HG03095 (cell line): Measurements from ENCODE around the gene PPFIA1.

ENCODE experiments used
- ATAC-seq: cut with Tn5 transposase; IDR thresholded peaks from one replicate; pipeline ENCODE4 v1.9.1; 2021; ENCODE audit warnings: moderate library complexity; ENCODE audit not compliant: unreplicated experiment

Gene PPFIA1

DNA sequence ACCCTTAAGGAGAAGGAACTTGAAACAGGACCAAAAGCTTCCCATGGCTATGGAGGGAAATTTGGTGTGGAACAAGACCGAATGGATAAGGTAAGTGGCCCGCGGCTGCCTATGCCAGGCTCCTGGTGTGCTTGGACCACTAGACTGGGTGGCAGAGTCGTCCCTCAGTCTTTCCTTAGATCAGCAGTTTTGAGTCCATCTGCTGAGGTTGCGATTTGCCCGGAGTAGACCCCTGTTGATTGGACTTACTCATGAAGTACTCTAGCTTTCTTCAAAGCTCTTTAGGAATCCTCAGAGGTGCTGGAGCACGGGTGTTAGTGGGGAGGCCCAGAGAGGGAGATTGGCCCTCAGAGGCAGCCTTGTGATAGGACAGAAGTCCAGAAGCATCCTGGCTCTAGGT lies 139.4 kb downstream of the PPFIA1 start:
- no peak for ATAC-seq

DNA sequence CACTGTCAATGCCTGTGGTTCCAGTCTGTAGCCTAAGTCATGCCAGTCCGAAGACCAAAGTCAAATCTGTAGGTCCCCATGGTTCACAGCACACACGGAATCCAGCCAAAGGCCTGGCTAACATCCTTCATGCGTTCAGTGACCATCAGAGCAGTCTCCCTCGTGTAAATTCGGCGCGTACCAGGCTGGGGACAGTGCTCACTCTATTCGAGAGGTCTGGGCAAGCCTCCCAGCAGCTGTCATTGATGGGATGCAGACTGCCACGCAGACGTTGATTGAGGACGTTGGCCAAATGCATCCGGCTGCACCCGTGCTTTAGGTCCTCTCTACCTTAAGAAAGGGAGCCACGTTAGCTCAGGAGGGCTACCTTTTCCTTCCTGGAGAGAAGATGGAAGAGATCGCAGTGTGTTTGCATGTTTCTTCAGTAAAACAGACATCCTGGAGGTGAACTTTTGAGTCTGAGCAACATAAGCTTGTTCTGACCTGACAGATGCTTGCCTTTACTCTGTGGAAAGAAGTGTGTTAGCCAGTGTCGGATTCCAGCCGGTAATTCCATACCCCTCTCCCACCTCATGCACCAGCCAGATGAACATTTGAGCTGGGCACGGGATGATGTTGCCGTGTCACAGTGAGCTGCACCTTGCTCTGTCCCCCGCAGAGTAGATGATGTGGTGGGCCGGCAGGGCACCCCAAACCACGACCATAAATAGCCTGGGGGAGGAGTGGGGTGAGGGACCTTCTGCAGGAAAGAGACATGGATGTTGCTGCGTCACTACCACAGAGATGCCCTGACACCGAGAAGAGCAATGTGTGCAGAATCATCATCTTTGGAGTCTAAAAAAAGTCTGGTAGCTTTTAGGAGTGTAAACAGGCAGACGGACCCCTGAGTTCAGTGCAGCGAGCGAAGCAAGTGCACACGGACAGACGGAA lies 140.1 kb downstream of the PPFIA1 start:
- ATAC-seq: no peak

DNA sequence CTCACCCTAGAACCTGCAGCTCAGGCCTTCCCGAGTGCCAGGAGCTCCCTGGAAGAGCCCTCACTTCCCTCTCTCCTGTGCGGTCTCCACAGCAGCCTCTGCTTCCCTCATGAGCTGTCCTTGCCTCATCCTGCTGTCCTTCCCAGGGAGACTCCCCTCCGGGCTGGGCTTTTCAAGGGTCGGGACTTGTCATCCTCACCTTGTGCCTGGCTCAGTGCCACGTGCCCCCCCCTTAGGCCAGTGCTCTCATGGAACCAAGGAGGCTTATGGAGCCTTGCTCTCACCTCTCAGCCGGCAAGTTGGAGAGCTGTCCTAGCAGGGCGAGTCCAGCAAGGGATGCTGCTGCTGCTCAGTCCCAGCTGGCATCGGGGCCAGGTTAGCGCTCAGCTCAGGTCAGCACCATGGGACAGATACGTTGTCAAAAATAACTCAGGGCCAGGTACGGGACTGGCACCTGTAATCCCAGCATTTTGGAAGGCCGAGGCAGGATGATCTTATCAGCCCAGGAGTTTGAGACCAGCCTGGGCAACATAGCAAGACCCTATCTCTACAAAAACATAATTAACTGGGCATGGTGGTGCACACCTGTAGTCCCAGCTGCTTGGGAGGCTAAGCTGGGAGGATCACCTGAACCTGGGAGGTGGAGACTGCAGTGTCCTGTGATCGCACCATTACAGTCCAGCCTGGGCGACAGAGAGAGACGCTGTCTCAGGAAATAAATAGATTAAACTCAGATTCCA lies 141.4 kb downstream of the PPFIA1 start:
- ATAC-seq: no peak

DNA sequence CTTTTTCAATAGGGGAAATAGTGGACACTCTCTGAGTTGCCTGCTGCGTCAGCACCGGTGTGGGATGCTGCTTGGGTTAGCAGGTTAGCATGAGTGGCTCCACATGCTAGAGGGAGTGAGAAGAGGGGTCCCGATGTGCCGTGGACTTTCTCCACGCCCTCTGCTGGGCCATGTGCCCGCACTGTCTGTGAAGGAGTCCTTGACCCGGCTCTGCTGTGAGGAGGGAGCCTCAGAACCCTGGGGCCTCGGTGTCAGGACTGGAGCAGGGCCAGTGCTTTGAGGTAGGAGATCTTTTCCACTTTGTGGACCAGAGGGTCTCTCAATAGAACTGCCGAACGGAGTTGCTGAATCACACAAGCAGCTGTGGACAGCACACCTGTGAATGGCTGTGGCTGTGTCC lies 142.7 kb downstream of the PPFIA1 start:
- ATAC-seq: no peak

DNA sequence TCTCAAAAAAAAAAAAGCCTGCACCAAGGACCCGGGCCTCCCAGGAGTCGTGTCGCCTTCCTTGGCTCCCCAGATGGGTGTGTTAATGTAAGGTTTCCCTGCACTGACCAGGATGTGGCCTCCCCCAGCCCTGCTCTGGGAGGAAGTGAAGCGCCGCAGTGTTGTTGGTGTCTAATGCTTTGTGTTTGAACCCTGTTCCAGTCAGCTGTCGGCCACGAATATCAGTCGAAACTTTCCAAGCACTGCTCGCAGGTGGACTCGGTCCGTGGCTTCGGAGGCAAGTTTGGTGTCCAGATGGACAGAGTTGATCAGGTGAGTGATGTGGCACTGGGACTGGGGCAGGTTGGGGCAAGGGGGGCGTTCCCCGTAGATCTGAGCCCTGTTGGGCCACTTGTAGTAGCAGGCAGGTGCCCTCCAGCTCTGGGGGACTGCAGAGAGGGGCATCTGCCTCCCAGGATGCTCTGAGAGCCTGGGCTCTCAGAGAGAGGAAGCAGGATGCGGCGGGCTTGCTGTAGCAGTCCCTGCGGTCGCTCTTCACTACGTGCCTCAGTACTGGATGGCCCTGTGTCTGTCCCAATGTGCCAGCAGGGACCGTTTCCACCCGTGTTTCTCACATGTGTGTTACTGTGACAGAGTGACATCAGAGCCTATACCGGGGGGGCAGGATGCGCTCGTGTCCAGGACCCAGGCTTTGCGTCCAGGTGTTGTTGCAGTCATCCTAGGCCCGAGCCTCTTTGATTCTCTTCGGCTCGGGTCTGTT lies 144.0 kb downstream of the PPFIA1 start:
- ATAC-seq: no peak

DNA sequence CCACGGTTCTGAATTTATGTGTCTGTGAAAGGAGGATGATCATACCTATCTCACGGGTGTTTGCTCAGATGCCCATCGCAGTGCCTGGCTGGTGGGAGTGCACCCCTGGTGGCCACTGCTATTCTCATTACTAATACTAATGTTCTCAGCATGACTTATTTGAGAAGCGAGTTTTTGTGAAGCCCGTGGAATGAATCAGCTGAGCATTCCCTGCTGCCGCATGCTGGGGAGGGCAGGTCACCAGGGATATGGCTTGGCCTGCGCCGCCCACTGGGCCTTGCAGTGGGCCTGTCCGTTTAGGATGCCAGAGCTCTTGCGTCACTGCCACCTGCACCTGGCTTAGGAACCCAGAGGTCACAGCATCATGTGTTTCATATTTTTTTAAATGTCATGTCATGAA lies 144.7 kb downstream of the PPFIA1 start:
- no peak for ATAC-seq

DNA sequence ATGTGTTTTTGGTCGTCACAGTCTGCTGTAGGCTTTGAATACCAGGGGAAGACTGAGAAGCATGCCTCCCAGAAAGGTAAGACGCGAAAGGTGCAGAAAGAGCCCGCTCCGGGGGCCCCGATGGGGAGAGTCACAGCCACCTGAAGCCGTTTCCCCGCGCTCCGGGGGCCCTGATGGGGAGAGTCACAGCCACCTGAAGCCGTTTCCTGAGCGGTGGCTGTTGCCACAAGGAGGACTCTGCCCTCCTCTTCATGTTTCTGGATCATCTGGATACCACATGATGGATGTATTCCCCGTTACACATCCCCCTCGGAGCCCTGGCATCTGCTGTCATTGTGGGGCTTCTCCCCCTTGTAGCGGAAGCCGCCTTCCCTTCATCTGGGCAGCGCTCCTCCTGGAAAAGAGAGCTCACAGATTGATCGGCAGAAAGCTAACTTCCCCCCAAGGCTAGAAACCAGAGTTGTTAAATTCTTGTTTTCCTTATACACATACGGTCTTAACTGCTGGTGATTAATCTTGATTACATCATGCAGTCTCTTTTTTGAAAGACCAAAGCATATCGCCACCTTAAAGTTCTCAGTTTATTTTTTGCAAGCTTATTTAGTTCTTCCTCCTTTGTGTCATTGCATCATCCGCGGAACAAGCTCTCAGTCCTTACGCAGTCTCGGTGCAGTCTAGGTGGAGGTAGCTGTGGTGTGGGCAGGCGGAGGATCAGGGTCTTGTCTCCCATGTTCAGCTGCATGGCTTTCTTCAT lies 145.3 kb downstream of the PPFIA1 start:
- ATAC-seq: no peak

DNA sequence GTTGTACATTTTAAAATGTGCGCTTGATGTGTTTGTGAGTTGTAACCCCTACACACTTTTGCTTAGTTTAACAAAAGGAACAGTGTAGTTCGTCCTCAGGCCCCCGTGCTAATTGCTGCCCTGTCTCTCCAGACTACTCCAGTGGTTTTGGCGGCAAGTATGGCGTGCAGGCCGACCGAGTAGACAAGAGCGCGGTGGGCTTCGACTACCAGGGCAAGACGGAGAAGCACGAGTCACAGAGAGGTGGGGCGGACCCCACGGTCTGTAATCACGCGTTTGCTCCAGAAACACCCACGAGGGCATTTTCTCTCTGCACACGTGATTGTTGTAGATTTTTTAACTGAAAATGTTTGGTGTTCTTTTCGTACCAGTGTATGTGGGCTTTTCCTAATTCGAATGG lies 146.4 kb downstream of the PPFIA1 start:
- no peak for ATAC-seq

DNA sequence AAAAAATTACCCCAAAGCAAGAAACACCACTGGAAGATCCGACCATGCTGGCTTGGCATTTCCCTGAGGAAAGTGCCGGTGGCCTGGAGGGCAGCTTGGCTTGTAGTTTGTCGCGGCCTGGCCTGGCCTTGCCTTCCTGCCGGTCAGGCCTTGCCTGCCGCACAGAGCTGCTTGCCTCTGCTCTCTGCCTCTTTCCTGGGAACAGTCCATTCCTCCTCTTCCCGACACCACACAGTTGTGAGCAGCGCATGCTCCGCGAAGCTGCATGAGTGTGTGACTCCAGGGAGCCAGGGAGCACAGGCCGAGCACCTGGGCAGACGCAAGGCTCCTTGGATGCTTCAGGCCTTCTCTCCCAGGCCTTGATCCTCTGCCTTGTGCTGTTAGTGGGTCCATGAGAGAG lies 147.6 kb downstream of the PPFIA1 start:
- ATAC-seq: no peak

DNA sequence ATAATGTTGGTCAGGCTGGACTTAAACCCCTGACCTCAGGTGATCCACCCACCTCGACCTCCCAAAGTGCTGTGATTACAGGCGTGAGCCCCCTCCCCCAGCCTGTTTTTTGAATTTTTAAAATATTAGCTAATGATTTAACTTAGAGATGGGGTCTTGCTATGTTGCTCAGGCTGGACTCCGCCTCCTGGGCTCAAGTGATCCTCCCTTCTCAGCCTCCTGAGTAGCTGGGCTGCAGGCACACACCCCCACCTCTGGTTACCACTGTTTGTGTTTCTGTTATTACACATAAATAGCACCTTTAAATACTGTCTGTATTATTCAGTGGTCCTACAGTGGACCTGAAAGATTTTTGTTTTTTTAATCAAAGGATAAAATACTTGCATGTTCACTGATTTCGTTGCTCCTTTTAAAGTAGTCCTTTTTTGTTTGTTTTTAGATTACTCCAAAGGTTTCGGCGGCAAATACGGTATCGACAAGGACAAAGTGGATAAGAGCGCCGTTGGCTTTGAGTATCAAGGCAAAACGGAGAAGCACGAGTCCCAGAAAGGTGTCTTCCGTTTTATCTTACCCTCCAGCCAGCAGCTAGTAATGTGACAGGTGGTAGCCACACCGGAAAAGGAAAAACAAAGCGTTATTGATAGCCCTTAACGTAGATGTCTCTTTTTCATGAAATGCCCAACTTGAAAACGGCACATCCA lies 149.0 kb downstream of the PPFIA1 start:
- ATAC-seq: no peak

DNA sequence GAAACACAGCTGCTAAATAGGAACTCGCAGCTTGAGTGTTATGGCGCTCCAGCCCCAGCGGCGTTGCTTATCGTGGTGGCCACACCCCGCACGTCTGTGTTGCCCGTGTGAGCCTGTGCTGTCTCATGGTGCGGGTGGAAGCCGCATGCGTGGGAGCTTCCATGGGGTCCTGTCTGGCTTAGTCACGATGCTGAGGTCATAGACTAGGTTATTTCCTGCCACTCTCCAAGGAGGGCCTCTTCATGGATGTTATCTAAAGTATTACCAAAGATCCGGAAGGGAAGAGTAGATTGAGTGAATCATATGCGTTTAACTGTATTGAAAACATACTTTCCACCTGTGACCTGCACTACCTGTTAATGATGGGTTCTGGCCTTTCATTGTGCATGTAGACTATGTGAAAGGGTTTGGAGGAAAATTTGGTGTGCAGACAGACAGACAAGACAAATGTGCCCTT lies 149.5 kb downstream of the PPFIA1 start:
- no peak for ATAC-seq

DNA sequence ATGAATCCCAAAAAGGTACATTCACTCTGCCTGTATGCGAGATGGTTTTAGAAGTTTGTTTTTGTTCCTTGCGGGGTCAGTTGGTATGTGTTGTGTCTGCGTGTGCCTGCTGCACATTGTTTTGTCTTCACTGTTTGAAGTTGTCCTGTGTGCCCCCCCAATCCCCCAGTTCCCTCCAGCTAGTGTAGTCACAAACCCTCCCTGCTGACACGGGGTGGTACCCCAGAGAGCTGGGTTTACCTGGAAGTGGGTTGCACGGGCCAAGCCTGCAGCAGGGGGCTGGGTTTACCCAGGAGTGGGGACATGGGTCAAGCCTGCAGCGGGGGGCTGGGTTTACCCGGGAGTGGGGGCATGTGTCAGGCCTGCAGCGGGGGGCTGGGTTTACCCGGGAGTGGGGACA lies 150.0 kb downstream of the PPFIA1 start:
- no peak for ATAC-seq

DNA sequence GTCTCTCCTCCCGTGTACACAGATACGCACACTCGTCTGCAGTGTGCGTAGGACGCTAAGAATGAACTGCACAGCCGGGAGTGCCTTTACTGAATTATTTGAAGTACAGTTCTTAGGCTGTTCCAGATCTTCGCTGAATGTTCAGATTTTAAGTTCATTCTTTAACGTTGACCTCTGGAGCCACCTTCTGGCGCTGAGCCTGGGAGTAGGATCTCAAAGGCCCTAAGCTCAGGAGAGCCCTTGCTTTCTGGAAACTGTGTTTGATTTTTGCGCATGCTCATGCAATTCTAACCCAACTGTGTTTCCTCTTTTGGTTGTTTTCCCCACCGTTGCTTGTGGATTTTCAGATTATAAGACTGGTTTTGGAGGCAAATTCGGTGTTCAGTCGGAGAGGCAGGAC lies 150.6 kb downstream of the PPFIA1 start:
- ATAC-seq: no peak

DNA sequence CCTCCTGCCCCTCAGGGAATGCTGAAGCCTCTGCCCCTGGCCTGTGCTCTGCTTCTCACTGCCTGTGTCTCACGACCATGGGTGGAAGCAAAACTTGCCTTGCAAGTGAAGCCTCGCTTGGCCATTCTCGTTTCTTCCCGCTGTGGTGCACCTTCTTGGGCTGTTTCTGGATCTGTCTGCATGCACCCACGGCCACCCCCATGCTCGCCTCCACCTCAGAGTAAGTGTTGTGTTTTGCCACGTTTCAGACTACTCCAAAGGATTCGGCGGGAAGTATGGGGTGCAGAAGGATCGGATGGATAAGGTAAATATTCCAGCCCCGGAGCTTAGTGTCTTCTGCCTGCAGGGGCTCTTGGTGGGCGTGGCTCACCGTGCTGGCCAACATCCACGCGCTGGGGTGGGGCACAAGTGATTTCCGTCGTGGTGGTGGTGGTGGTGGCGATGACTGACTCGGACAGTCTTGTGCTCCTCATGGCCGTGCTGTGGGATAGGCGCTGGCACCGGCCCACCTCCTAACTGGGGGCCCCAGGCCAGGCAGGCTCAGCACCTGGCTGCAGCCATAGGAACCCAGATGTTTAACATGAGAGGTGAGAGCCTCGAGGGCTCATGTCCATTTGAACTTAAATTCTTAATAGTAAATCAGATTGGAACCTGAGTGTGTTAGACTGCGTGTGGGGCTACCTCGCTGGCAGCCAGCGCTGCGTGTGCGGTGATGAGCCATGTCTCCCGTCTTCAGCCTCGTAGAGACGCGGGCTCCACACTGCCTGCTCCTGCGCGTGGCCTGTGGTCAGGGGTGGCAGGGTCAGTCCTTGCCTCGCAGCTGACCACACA lies 152.4 kb downstream of the PPFIA1 start:
- no peak for ATAC-seq

DNA sequence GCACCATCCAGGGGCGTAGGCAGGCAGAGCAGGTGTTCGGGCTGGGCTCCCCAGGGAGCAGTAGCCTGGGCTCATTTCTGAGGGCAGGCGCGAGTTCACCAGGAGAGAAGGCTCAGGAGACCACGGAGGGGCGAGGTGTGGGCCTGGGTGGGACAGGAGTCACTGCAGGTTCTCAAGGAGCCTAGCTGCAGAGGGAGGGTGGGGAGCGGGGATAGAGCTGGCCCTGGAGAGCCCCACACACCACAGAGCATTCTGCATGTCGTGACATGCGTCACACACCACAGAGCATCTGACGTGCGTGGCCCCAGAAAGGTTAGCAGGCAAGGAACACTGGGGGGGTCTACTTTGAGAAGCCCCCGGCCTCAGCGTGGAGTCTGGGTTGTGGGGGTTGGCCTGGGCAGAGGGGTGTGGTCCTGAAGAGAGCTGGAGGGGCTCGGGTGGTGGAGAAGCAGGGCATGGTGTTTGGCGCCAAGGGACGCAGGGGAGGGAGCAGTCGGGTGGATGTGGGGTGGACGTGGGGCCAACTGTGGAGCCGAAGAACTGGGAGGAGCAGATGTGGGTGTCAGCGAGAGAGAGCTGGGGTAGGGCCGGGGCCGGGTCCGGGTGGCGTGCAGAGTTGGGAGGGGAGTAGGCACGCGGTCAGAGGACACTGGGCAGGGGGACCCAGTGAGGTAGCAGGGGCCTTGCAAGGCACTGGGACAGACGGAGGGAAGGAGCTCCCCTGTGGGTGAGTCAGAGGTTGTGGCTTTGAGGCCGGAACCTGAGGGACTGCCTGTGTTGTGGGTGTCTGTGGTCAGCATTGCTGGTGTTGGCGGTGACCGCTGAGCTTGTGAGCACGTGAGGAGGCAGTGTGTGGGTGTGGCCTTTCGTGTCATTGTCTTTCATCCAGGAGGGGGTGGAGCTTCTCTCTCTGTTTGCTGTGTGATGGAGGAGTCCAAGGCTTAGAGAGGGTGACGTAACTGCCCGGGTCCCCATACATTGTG lies 153.3 kb downstream of the PPFIA1 start:
- ATAC-seq: no peak

DNA sequence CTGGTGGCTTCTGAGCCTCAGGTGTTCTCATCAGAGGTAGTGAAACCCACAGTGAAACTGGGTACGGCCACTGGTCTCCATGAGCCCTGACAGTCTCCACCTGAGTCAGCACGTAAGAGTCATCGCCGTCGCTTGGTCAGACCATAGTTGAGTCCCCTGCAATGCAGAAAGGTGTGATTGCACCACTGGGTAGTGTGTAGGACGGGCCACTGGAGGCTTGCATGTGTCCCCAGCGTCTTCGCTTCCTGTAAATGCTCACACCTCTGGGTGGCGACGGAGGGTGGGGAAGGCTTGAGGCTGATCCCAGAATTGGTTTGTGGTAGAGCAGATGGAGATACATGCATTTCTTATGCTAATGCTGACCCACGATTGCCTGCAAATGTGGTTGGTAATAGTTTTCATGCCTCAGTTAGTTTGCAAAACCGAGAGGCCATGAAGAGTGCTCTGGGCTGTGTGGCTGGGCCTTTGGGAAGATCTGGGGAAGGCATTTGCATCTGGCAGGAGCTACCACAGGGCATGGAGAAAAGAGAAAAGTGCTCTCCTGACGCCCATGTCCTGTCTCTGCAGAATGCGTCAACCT lies 154.4 kb downstream of the PPFIA1 start:
- no peak for ATAC-seq

DNA sequence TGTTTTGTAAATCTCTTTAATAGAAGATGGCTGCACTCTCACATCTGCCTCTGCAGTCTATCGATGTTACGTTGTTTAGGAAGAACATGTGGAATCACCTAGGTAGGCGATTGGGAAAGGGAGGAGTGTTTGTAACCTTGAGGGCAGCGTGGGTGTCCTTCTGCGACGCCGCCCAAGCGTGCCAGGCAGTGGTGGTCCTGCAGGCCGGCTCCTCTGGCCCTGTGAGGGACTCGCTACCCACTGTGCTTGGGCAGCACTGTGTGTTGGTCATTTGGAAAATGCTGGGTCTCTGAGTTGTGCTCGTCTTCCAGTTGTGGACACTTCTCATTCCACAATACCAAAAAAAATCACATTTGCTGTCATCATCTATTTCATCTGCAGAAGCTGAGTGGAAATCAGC lies 156.9 kb downstream of the PPFIA1 start:
- no peak for ATAC-seq
